Measurements from ENCODE around the gene KRT74. TPM values are rescaled to one million over a fixed set of nuclear protein-coding genes. Genes with fewer than 3 reads are reported as not detected.

KRT74 gene
- total and polyA plus RNA-seq, 4 donors = not detected

- no peak for DNase-seq (ENCODE audit: low spot score)
- H3K4me3 ChIP-seq (ENCODE audit: low read depth in 1 of 3, low read length in 3 of 3) = no peak overlapping the region
- no peaks in the 10 kb centered on the region for H3K4me1 ChIP-seq (ENCODE audit: control insufficient read depth in 4 of 4, insufficient read depth in 4 of 4, low read length in 3 of 4)
- no peak for TF ChIP-seq JUND (IDR thresholded peaks at IDR 0.05)
- TF ChIP-seq FOXA1 (IDR thresholded peaks at IDR 0.05) = no peak
- TF ChIP-seq, protein P1, sequence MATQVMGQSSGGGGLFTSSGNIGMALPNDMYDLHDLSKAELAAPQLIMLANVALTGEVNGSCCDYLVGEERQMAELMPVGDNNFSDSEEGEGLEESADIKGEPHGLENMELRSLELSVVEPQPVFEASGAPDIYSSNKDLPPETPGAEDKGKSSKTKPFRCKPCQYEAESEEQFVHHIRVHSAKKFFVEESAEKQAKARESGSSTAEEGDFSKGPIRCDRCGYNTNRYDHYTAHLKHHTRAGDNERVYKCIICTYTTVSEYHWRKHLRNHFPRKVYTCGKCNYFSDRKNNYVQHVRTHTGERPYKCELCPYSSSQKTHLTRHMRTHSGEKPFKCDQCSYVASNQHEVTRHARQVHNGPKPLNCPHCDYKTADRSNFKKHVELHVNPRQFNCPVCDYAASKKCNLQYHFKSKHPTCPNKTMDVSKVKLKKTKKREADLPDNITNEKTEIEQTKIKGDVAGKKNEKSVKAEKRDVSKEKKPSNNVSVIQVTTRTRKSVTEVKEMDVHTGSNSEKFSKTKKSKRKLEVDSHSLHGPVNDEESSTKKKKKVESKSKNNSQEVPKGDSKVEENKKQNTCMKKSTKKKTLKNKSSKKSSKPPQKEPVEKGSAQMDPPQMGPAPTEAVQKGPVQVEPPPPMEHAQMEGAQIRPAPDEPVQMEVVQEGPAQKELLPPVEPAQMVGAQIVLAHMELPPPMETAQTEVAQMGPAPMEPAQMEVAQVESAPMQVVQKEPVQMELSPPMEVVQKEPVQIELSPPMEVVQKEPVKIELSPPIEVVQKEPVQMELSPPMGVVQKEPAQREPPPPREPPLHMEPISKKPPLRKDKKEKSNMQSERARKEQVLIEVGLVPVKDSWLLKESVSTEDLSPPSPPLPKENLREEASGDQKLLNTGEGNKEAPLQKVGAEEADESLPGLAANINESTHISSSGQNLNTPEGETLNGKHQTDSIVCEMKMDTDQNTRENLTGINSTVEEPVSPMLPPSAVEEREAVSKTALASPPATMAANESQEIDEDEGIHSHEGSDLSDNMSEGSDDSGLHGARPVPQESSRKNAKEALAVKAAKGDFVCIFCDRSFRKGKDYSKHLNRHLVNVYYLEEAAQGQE (IDR thresholded peaks at IDR 0.05) = no peak
- H3K9ac ChIP-seq (ENCODE audit: low read depth in 1 of 2, low read length in 2 of 2) = no peak overlapping the region
- 66% methylated on average over 4 of the region's 4 CpGs for WGBS
- no peaks in the 10 kb centered on the region for H3K9me3 ChIP-seq (ENCODE audit: control insufficient read depth in 4 of 4, low read length in 3 of 4)
- H3K27me3 ChIP-seq (ENCODE audit: control insufficient read depth in 4 of 4, insufficient read depth in 4 of 4, low read length in 3 of 4) = no peaks in the 10 kb centered on the region
- H3K36me3 ChIP-seq (ENCODE audit: control insufficient read depth in 4 of 4, insufficient read depth in 3 of 4, low read depth in 1 of 4, low read length in 3 of 4) = no peaks in the 10 kb centered on the region
- H3K27ac ChIP-seq (ENCODE audit: low read depth in 1 of 2, low read length in 2 of 2) = no peak overlapping the region
Observed at GRCh38 chr12:52532636-52533035, 41.0 kb downstream of the KRT74 start.

GRCh38 chr12:52531566-52532300 lies 41.9 kb downstream of the KRT74 start:
- Histone ChIP-seq H3K4me1 (ENCODE audit: control insufficient read depth in 4 of 4, insufficient read depth in 4 of 4, low read length in 3 of 4) (no peaks in the 10 kb centered on the region), H3K27me3 (ENCODE audit: control insufficient read depth in 4 of 4, insufficient read depth in 4 of 4, low read length in 3 of 4) (no peaks in the 10 kb centered on the region), H3K9me3 (ENCODE audit: control insufficient read depth in 4 of 4, low read length in 3 of 4) (no peaks in the 10 kb centered on the region), H3K4me3 (ENCODE audit: low read depth in 1 of 3, low read length in 3 of 3) (no peak overlapping the region), H3K27ac (ENCODE audit: low read depth in 1 of 2, low read length in 2 of 2) (no peak overlapping the region), H3K9ac (ENCODE audit: low read depth in 1 of 2, low read length in 2 of 2) (no peak overlapping the region), H3K36me3 (ENCODE audit: control insufficient read depth in 4 of 4, insufficient read depth in 3 of 4, low read depth in 1 of 4, low read length in 3 of 4) (no peaks in the 10 kb centered on the region)
- DNase-seq (ENCODE audit: low spot score) = no peak
- no peak for TF ChIP-seq HNF4G (IDR thresholded peaks at IDR 0.05)
- no peak for TF ChIP-seq GABPA (IDR thresholded peaks at IDR 0.05 in 1 of 2, conservative IDR thresholded peaks at IDR 0.05 in 1 of 2)
- no peak for TF ChIP-seq RAD21 (IDR thresholded peaks at IDR 0.05)
- WGBS = 64% methylated on average over 18 of the region's 18 CpGs

GRCh38 chr12:52530905-52531304 lies 42.7 kb downstream of the KRT74 start:
- no peaks in the 10 kb centered on the region for H3K4me1 ChIP-seq (ENCODE audit: control insufficient read depth in 4 of 4, insufficient read depth in 4 of 4, low read length in 3 of 4)
- no peaks in the 10 kb centered on the region for H3K27me3 ChIP-seq (ENCODE audit: control insufficient read depth in 4 of 4, insufficient read depth in 4 of 4, low read length in 3 of 4)
- no peak for DNase-seq (ENCODE audit: low spot score)
- H3K36me3 ChIP-seq (ENCODE audit: control insufficient read depth in 4 of 4, insufficient read depth in 3 of 4, low read depth in 1 of 4, low read length in 3 of 4) = no peaks in the 10 kb centered on the region
- H3K9me3 ChIP-seq (ENCODE audit: control insufficient read depth in 4 of 4, low read length in 3 of 4) = no peaks in the 10 kb centered on the region
- no peak overlapping the region for H3K9ac ChIP-seq (ENCODE audit: low read depth in 1 of 2, low read length in 2 of 2)
- H3K4me3 ChIP-seq (ENCODE audit: low read depth in 1 of 3, low read length in 3 of 3) = no peak overlapping the region
- H3K27ac ChIP-seq (ENCODE audit: low read depth in 1 of 2, low read length in 2 of 2) = no peak overlapping the region
- 81% methylated on average over 2 of the region's 2 CpGs for WGBS
- TF ChIP-seq, protein P1 (IDR thresholded peaks at IDR 0.05) = no peak
- TF ChIP-seq NR2F2 (IDR thresholded peaks at IDR 0.05) (no peak), GABPA (IDR thresholded peaks at IDR 0.05 in 1 of 2, conservative IDR thresholded peaks at IDR 0.05 in 1 of 2) (no peak), HNF4A (conservative IDR thresholded peaks at IDR 0.05) (no peak), FOXA2 (IDR thresholded peaks at IDR 0.05) (no peak), EGR1 (IDR thresholded peaks at IDR 0.05; ENCODE audit: low read depth in 2 of 2) (no peak), YY1 (IDR thresholded peaks at IDR 0.05) (no peak), RAD21 (IDR thresholded peaks at IDR 0.05) (no peak)
- TF ChIP-seq, protein P2, sequence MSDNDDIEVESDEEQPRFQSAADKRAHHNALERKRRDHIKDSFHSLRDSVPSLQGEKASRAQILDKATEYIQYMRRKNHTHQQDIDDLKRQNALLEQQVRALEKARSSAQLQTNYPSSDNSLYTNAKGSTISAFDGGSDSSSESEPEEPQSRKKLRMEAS (IDR thresholded peaks at IDR 0.05) = no peak
- TF ChIP-seq, protein P3, sequence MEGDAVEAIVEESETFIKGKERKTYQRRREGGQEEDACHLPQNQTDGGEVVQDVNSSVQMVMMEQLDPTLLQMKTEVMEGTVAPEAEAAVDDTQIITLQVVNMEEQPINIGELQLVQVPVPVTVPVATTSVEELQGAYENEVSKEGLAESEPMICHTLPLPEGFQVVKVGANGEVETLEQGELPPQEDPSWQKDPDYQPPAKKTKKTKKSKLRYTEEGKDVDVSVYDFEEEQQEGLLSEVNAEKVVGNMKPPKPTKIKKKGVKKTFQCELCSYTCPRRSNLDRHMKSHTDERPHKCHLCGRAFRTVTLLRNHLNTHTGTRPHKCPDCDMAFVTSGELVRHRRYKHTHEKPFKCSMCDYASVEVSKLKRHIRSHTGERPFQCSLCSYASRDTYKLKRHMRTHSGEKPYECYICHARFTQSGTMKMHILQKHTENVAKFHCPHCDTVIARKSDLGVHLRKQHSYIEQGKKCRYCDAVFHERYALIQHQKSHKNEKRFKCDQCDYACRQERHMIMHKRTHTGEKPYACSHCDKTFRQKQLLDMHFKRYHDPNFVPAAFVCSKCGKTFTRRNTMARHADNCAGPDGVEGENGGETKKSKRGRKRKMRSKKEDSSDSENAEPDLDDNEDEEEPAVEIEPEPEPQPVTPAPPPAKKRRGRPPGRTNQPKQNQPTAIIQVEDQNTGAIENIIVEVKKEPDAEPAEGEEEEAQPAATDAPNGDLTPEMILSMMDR (IDR thresholded peaks at IDR 0.05; ENCODE audit: low read depth, low read length, missing input control) = no peak

Measured in liver (tissue), 9 donors.